ENCODE data around the gene DCAF15. TPM values are rescaled to one million over a fixed set of nuclear protein-coding genes. Genes with fewer than 3 reads are reported as not detected.

Gene DCAF15
- total RNA-seq, 1 donor from 2014 or later = 21.0 TPM

GRCh38 chr19:13906910-13907309 lies 45.4 kb upstream of the DCAF15 start:
- Mint-ChIP-seq H3K27me3 (ENCODE audit: low read depth) (no peaks in the 10 kb centered on the region), H3K9me3 (ENCODE audit: low read depth) (no peaks in the 10 kb centered on the region), H3K36me3 (ENCODE audit: low read depth) (peaks cover 4% of the 10 kb centered on the region), H3K4me3 (ENCODE audit: unreplicated experiment) (peak overlapping the region; percentile 82), H3K27ac (ENCODE audit: unreplicated experiment) (peak overlapping the region; percentile 51), H3K4me1 (ENCODE audit: low read depth) (peaks cover 13% of the 10 kb centered on the region)
- no peak for DNase-seq (ENCODE audit: low spot score)
- no peak for TF ChIP-seq CTCF (IDR thresholded peaks at IDR 0.05)

GRCh38 chr19:13908674-13909073 lies 43.6 kb upstream of the DCAF15 start:
- peaks cover 13% of the 10 kb centered on the region for H3K4me1 Mint-ChIP-seq (ENCODE audit: low read depth)
- DNase-seq (ENCODE audit: low spot score) = no peak
- TF ChIP-seq CTCF (IDR thresholded peaks at IDR 0.05) = no peak
- H3K9me3 Mint-ChIP-seq (ENCODE audit: low read depth) = no peaks in the 10 kb centered on the region
- H3K36me3 Mint-ChIP-seq (ENCODE audit: low read depth) = peaks cover 8% of the 10 kb centered on the region
- no peak overlapping the region for H3K27ac Mint-ChIP-seq (ENCODE audit: unreplicated experiment)
- no peaks in the 10 kb centered on the region for H3K27me3 Mint-ChIP-seq (ENCODE audit: low read depth)
- no peak overlapping the region for H3K4me3 Mint-ChIP-seq (ENCODE audit: unreplicated experiment)

GRCh38 chr19:13909430-13909829 lies 42.9 kb upstream of the DCAF15 start:
- H3K4me1 Mint-ChIP-seq (ENCODE audit: low read depth) = peaks cover 13% of the 10 kb centered on the region
- no peaks in the 10 kb centered on the region for H3K27me3 Mint-ChIP-seq (ENCODE audit: low read depth)
- no peak overlapping the region for H3K4me3 Mint-ChIP-seq (ENCODE audit: unreplicated experiment)
- DNase-seq (ENCODE audit: low spot score) = no peak
- peaks cover 8% of the 10 kb centered on the region for H3K36me3 Mint-ChIP-seq (ENCODE audit: low read depth)
- H3K27ac Mint-ChIP-seq (ENCODE audit: unreplicated experiment) = no peak overlapping the region
- no peak for TF ChIP-seq CTCF (IDR thresholded peaks at IDR 0.05)
- no peaks in the 10 kb centered on the region for H3K9me3 Mint-ChIP-seq (ENCODE audit: low read depth)

DNA sequence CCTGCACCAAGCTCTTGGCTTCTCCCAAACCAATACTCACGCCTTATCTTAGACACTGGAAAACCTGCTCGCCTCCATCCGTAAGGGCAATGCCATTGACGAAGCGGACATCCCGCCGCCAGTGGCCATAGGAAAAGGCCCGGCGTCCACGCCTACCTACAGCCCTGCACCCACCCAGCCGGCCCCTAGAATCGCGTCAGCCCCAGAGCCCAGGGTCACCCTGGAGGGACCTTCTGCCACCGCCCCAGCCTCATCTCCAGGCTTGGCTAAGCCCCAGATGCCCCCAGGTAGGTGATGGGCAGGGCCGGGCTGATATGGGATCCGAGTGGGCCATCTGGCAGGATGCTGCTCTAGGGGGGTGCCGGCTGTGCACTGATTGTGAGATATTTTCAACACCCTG lies 39.0 kb upstream of the DCAF15 start:
- Mint-ChIP-seq H3K36me3 (ENCODE audit: low read depth) (peaks cover 16% of the 10 kb centered on the region), H3K4me1 (ENCODE audit: low read depth) (no peaks in the 10 kb centered on the region), H3K4me3 (ENCODE audit: unreplicated experiment) (no peak overlapping the region), H3K27ac (ENCODE audit: unreplicated experiment) (no peak overlapping the region), H3K9me3 (ENCODE audit: low read depth) (no peaks in the 10 kb centered on the region), H3K27me3 (ENCODE audit: low read depth) (no peaks in the 10 kb centered on the region)
- no peak for DNase-seq (ENCODE audit: low spot score)
- no peak for TF ChIP-seq CTCF (IDR thresholded peaks at IDR 0.05)

GRCh38 chr19:13914777-13915176 lies 37.5 kb upstream of the DCAF15 start:
- Mint-ChIP-seq H3K27ac (ENCODE audit: unreplicated experiment) (no peak overlapping the region), H3K4me1 (ENCODE audit: low read depth) (no peaks in the 10 kb centered on the region), H3K9me3 (ENCODE audit: low read depth) (no peaks in the 10 kb centered on the region), H3K27me3 (ENCODE audit: low read depth) (no peaks in the 10 kb centered on the region), H3K4me3 (ENCODE audit: unreplicated experiment) (no peak overlapping the region), H3K36me3 (ENCODE audit: low read depth) (peaks cover 16% of the 10 kb centered on the region)
- no peak for TF ChIP-seq CTCF (IDR thresholded peaks at IDR 0.05)
- no peak for DNase-seq (ENCODE audit: low spot score)
